ENCODE data around the gene ELANE. TPM values are rescaled to one million over a fixed set of nuclear protein-coding genes. Genes with fewer than 3 reads are reported as not detected.

ELANE gene
- total and polyA plus RNA-seq, 9 of the 15 experiments (the other 6 are each of a cell fraction or from before 2014, with no cell fraction given) = not detected

DNA sequence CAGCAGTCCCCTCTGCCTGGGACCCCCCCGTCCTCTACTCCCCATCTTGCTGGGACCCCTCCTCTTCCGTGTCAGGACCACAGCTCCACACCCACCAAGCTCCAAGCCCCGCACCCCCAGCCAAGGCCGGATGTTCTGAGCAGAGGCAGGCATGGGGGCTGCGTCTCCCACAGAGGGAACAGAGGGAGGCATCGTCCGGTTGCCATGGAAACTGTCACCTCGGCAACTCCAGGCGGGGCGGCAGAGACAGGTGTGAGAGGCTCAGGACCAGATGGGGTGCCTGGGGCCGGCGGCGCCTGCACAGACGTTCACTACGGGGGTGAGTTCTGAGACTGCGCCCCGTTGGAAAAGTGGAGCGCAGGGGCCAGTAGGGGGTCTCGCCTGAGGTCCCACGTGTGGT is 46.6 kb downstream of the ELANE start (continued):
- TF ChIP-seq, protein P1, sequence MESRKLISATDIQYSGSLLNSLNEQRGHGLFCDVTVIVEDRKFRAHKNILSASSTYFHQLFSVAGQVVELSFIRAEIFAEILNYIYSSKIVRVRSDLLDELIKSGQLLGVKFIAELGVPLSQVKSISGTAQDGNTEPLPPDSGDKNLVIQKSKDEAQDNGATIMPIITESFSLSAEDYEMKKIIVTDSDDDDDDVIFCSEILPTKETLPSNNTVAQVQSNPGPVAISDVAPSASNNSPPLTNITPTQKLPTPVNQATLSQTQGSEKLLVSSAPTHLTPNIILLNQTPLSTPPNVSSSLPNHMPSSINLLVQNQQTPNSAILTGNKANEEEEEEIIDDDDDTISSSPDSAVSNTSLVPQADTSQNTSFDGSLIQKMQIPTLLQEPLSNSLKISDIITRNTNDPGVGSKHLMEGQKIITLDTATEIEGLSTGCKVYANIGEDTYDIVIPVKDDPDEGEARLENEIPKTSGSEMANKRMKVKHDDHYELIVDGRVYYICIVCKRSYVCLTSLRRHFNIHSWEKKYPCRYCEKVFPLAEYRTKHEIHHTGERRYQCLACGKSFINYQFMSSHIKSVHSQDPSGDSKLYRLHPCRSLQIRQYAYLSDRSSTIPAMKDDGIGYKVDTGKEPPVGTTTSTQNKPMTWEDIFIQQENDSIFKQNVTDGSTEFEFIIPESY (CRISPR knock-in tag; IDR thresholded peaks at IDR 0.05) = peak; percentile 41; the same call in 1 of the 2 replicates

DNA sequence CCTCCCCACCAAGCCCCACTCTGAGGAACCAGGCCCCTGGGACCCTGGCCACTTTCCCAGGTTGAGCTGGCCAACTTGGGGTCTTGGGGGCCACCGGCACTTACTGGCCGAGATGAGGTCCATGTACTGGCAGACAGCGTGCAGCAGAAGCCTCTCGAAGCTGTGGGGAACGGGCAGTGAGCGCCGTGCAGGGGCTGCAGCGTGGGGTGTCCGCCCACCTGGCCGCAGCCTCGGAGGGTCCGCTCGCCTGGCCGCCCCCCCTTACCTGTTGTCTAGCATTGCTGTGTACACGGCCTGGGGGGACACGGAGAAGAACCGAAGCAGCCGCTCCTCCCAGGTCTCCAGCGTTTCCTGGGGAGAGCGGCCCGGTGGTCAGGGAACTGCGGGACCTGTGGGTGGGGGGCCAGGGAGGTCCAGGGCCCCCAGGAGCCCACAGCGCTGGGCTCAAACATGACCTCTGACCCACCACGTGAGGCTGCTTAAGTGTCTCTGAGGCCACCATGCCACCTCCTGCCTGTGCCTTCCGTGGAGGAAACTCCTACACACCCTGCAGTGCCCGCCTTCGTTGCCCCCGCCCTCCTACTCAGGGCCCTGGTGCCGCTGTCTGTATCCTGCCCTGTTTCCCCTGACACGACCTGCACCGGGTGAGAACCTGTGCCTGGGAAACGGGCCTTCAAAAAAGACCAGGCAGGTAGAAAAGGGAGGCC is 47.4 kb downstream of the ELANE start:
- ChIA-PET POLR2A (no interaction called here), CTCF (ENCODE audit: low intra/inter-chr PET ratio) (no interaction called here)
- FAIRE-seq (no peak), DNase-seq (ENCODE audit: extremely low read depth in 1 of 4, low spot score in 3 of 4) (no peak), ATAC-seq (no peak)
- WGBS (ENCODE audit: insufficient coverage, low coverage, missing lambda C conversion rate) = 85% methylated on average over 19 of the region's 32 CpGs
- Histone ChIP-seq H3K4me2 (ENCODE audit: insufficient read depth, low read length) (no peak overlapping the region), H3K4me1 (replicated peaks in 1 of 2; ENCODE audit: control insufficient read depth in 2 of 2, insufficient read depth in 2 of 2, low read length in 2 of 2) (peaks cover 34 to 77% of the 10 kb centered on the region in 2 experiments), H4K20me1 (replicated peaks; ENCODE audit: control insufficient read depth, insufficient read depth, low read length) (peaks cover 12% of the 10 kb centered on the region), H3K9me3 (replicated peaks; ENCODE audit: control insufficient read depth, insufficient read depth, low read depth, low read length) (no peaks in the 10 kb centered on the region), H3K79me2 (ENCODE audit: control insufficient read depth, insufficient read depth, low read length) (peaks cover 42% of the 10 kb centered on the region), H3K36me3 (ENCODE audit: control insufficient read depth, insufficient read depth, low read length) (peaks cover 60% of the 10 kb centered on the region; the same call in 2 of the 3 replicates), H3K9me1 (ENCODE audit: control insufficient read depth, insufficient read depth, low read length) (peaks cover 5% of the 10 kb centered on the region), H3K27me3 (ENCODE audit: control insufficient read depth in 2 of 2, insufficient read depth in 2 of 2, low read length in 2 of 2) (no peaks in the 10 kb centered on the region), H3K27ac (ENCODE audit: extremely low read depth, low read depth, low read length) (no peak overlapping the region), H3K4me3 (no peak overlapping the region), H2AFZ (ENCODE audit: low read depth, low read length) (no peak overlapping the region), H3K9ac (ENCODE audit: insufficient read depth in 1 of 2, low read depth in 2 of 2, low read length in 2 of 2) (peak overlapping the region in 1 of 2 experiments; percentile 61; a peak in 1 of 4 replicates)
- in situ Hi-C loops (cut with MboI) = no loop called here
- intact Hi-C loops (cut with micrococcal nuclease) = no loop called here
- no TSS peak for BruUV-seq (replicated peaks)
- TF ChIP-seq RBM22 (IDR thresholded peaks at IDR 0.05; ENCODE audit: low read depth, low read length, poor library complexity, severe bottlenecking) (peak; percentile 17), RBFOX2 (IDR thresholded peaks at IDR 0.05; ENCODE audit: low read depth, low read length) (peak; percentile 65), NR3C1 (CRISPR knock-in tag; IDR thresholded peaks at IDR 0.05) (0 out of 2 replicates have a peak, but pooled peaks have one; percentile 29), ZNF551 (CRISPR knock-in tag; IDR thresholded peaks at IDR 0.05) (no peak)
